ENCODE results near the gene CSTA.

Gene CSTA

DNA sequence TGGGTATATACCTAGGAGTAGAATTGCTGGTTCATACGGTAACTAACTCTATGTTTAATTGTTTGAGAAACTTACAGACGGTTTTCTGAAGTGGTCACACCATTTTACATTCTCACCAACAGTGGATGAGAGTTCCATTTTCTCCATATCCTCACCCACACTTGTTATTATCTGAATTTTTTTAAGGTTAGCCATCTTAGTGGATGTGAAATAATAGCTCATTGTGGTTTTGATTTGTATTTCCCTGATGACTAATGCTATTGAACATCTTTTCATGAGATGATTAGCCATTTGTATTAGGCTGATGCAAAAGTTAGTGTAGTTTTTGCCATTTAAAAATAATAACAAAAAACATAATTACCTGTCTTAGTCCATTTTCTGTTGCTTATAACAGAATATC is 18.6 kb downstream of the CSTA start:
- H3K27me3 ChIP-seq (ENCODE audit: insufficient read depth, poor library complexity, severe bottlenecking) = no peaks in the 10 kb centered on the region
- H3K4me3 ChIP-seq (replicated peaks; ENCODE audit: insufficient read depth, low read length) = no peak overlapping the region
- no peak overlapping the region for H3K27ac ChIP-seq (replicated peaks)
- TF ChIP-seq SPI1 (IDR thresholded peaks at IDR 0.05; ENCODE audit: borderline replicate concordance, low read depth) (no peak), GABPA (IDR thresholded peaks at IDR 0.05; ENCODE audit: low read depth) (no peak), POLR2AphosphoS5 (IDR thresholded peaks at IDR 0.05; ENCODE audit: low read depth) (no peak)
- TF ChIP-seq, protein P1, sequence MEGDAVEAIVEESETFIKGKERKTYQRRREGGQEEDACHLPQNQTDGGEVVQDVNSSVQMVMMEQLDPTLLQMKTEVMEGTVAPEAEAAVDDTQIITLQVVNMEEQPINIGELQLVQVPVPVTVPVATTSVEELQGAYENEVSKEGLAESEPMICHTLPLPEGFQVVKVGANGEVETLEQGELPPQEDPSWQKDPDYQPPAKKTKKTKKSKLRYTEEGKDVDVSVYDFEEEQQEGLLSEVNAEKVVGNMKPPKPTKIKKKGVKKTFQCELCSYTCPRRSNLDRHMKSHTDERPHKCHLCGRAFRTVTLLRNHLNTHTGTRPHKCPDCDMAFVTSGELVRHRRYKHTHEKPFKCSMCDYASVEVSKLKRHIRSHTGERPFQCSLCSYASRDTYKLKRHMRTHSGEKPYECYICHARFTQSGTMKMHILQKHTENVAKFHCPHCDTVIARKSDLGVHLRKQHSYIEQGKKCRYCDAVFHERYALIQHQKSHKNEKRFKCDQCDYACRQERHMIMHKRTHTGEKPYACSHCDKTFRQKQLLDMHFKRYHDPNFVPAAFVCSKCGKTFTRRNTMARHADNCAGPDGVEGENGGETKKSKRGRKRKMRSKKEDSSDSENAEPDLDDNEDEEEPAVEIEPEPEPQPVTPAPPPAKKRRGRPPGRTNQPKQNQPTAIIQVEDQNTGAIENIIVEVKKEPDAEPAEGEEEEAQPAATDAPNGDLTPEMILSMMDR (IDR thresholded peaks at IDR 0.05; ENCODE audit: insufficient read depth, low read length) = no peak
- TF ChIP-seq, protein P2, sequence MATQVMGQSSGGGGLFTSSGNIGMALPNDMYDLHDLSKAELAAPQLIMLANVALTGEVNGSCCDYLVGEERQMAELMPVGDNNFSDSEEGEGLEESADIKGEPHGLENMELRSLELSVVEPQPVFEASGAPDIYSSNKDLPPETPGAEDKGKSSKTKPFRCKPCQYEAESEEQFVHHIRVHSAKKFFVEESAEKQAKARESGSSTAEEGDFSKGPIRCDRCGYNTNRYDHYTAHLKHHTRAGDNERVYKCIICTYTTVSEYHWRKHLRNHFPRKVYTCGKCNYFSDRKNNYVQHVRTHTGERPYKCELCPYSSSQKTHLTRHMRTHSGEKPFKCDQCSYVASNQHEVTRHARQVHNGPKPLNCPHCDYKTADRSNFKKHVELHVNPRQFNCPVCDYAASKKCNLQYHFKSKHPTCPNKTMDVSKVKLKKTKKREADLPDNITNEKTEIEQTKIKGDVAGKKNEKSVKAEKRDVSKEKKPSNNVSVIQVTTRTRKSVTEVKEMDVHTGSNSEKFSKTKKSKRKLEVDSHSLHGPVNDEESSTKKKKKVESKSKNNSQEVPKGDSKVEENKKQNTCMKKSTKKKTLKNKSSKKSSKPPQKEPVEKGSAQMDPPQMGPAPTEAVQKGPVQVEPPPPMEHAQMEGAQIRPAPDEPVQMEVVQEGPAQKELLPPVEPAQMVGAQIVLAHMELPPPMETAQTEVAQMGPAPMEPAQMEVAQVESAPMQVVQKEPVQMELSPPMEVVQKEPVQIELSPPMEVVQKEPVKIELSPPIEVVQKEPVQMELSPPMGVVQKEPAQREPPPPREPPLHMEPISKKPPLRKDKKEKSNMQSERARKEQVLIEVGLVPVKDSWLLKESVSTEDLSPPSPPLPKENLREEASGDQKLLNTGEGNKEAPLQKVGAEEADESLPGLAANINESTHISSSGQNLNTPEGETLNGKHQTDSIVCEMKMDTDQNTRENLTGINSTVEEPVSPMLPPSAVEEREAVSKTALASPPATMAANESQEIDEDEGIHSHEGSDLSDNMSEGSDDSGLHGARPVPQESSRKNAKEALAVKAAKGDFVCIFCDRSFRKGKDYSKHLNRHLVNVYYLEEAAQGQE (IDR thresholded peaks at IDR 0.05; ENCODE audit: insufficient replicate concordance, low read depth) = no peak
- no peak for DNase-seq (ENCODE audit: low read depth in 1 of 2, low spot score in 1 of 2)

DNA sequence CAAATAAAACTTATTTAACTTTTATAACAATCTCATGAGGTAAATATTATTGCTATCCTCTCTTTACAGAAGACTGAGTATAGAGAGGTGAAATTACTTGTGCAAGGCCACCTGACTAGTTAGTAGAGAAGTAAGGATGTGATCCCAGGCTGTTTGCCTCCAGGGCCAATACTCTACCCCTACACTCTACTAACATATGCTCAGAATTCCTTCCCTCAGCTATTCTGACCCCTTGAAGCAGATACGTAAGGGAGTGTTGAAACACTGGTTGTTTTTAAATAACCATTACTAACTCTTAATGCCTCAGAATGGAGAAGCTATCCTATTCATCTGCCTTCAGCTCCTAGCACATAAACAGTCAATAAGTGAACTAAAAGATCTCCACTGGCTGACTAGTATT is 24.1 kb downstream of the CSTA start:
- H3K4me3 ChIP-seq (replicated peaks; ENCODE audit: insufficient read depth, low read length) = no peak overlapping the region
- no peak for DNase-seq (ENCODE audit: low read depth in 1 of 2, low spot score in 1 of 2)
- no peaks in the 10 kb centered on the region for H3K27me3 ChIP-seq (ENCODE audit: insufficient read depth, poor library complexity, severe bottlenecking)
- TF ChIP-seq GABPA (IDR thresholded peaks at IDR 0.05; ENCODE audit: low read depth) = no peak
- TF ChIP-seq, protein P1 (IDR thresholded peaks at IDR 0.05; ENCODE audit: insufficient read depth, low read length) = no peak
- TF ChIP-seq, protein P2 (IDR thresholded peaks at IDR 0.05; ENCODE audit: insufficient replicate concordance, low read depth) = no peak
- no peak overlapping the region for H3K27ac ChIP-seq (replicated peaks)

DNA sequence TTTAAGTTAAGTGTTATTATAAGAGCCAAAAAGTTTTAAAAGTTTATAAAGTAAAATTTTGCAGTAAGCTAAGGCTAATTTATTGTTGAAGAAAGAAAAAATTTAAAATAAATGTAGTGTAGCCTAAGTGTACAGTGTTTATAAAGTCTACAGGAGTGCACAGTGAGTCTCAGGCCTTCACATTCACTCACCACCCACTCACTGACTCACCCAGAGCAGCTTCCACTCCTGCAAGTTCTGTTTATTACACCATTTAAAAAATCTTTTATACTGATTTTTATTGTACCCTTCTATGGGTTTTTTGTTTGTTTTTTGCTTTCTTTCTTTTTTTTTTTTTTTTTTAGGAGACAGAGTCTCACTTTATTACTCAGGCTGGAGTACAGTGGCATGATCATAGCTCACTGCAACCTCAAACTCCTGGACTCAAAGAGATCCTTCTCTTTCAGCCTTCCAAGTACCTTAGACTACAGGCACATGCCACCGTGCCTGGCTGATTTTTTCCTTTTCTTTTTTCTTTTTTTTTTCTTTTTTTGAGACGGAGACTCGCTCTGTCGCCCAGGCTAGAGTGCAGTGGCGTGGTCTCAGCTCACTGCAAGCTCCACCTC is 25.9 kb downstream of the CSTA start:
- Histone ChIP-seq H3K27ac (replicated peaks) (no peak overlapping the region), H3K27me3 (ENCODE audit: insufficient read depth, poor library complexity, severe bottlenecking) (no peaks in the 10 kb centered on the region), H3K4me3 (replicated peaks; ENCODE audit: insufficient read depth, low read length) (no peak overlapping the region)
- no peak for TF ChIP-seq POLR2AphosphoS5 (IDR thresholded peaks at IDR 0.05; ENCODE audit: low read depth)
- TF ChIP-seq, protein P1 (IDR thresholded peaks at IDR 0.05; ENCODE audit: insufficient read depth, low read length) = no peak
- TF ChIP-seq SPI1 (IDR thresholded peaks at IDR 0.05; ENCODE audit: borderline replicate concordance, low read depth) = no peak
- no peak for TF ChIP-seq GABPA (IDR thresholded peaks at IDR 0.05; ENCODE audit: low read depth)
- TF ChIP-seq, protein P2 (IDR thresholded peaks at IDR 0.05; ENCODE audit: insufficient replicate concordance, low read depth) = no peak
- DNase-seq (ENCODE audit: low read depth in 1 of 2, low spot score in 1 of 2) = no peak

Data from HL-60 (cell line).